Upper lobe of left lung (tissue), 4 donors: ENCODE measurements around the gene FOXO1.

ENCODE experiments used
- CTCF ChIP-seq, 6 experiments: fragments of 450-650 bp in 4 of 6; fragments of 200-600 bp in 2 of 6; sonication (generic) in 2 of 6; IDR thresholded peaks; one replicate each; pipeline ENCODE4 v1.5.1; 2016 to 2019; ENCODE audit warnings: antibody characterized with exemption in 6 of 6
- POLR2A ChIP-seq, 4 donors: fragments of 450-650 bp; IDR thresholded peaks; one replicate each; pipeline ENCODE4 v1.5.1; 2016 to 2017; ENCODE audit warnings: antibody characterized with exemption in 4 of 4, mild to moderate bottlenecking in 2 of 4
- POLR2AphosphoS5 ChIP-seq, 2 donors: sonication (generic); formaldehyde crosslinking; IDR thresholded peaks; one replicate each; pipeline ENCODE4 v1.5.1; 2017; ENCODE audit warnings: antibody characterized with exemption in 2 of 2

- TF ChIP-seq CTCF (IDR thresholded peaks at IDR 0.05): no peak
- no peak for TF ChIP-seq POLR2A (IDR thresholded peaks at IDR 0.05)
- no peak for TF ChIP-seq POLR2AphosphoS5 (IDR thresholded peaks at IDR 0.05)
Observed at GRCh38 chr13:40629678-40630384, 36.6 kb downstream of the FOXO1 start.
